HepG2 (cell line): Measurements from ENCODE around the gene ABHD2. TPM values are rescaled to one million over a fixed set of nuclear protein-coding genes. Genes with fewer than 3 reads are reported as not detected.

ENCODE experiments used
- ATM ChIP-seq: fragments of 450-650 bp; IDR thresholded peaks from 2 replicates; pipeline ENCODE4 v1.7.1; 2017; ENCODE audit warnings: mild to moderate bottlenecking, borderline replicate concordance
- DMAP1 ChIP-seq: IDR thresholded peaks from 2 replicates; pipeline ENCODE4 v1.6.1; 2016
- ETV6 ChIP-seq: sonication (generic); formaldehyde crosslinking; conservative IDR thresholded peaks from 2 replicates; pipeline ENCODE4 v1.4.0; 2020; ENCODE audit warnings: missing genetic modification reagents
- FLYWCH1 ChIP-seq: sonication (generic); formaldehyde crosslinking; IDR thresholded peaks from 2 replicates; pipeline ENCODE4 v1.8.1; 2023; ENCODE audit warnings: mild to moderate bottlenecking, missing genetic modification reagents
- HDAC1 ChIP-seq: sonication (generic); formaldehyde crosslinking; IDR thresholded peaks from 2 replicates; pipeline ENCODE4 v1.5.1; 2020; ENCODE audit warnings: mild to moderate bottlenecking, missing genetic modification reagents
- MNT ChIP-seq: fragments of 450-650 bp; IDR thresholded peaks from 2 replicates; pipeline ENCODE4 v1.6.1; 2016
- MTF1 ChIP-seq: sonication (generic); formaldehyde crosslinking; IDR thresholded peaks from 2 replicates; pipeline ENCODE4 v1.5.0; 2020; ENCODE audit warnings: missing genetic modification reagents
- NFYB ChIP-seq: sonication (generic); formaldehyde crosslinking; IDR thresholded peaks from 2 replicates; pipeline ENCODE4 v1.4.0; 2020; ENCODE audit warnings: missing genetic modification reagents
- SMC3 ChIP-seq: IDR thresholded peaks from 2 replicates; pipeline ENCODE4 v1.6.1; 2011; ENCODE audit warnings: low read length, improper control_type of control experiment
- ZNF12 ChIP-seq: sonication (generic); formaldehyde crosslinking; IDR thresholded peaks from 2 replicates; pipeline ENCODE4 v1.5.0; 2020; ENCODE audit warnings: missing genetic modification reagents
- ZNF160 ChIP-seq: sonication (generic); formaldehyde crosslinking; IDR thresholded peaks from 2 replicates; pipeline ENCODE4 v1.8.0; 2022; ENCODE audit warnings: mild to moderate bottlenecking, inconsistent platforms, missing genetic modification reagents
- ZNF207 ChIP-seq: fragments of 450-650 bp; IDR thresholded peaks from 2 replicates; pipeline ENCODE4 v1.6.1; 2016; ENCODE audit warnings: antibody characterized with exemption, borderline replicate concordance
- ZNF274 ChIP-seq: sonication (generic); formaldehyde crosslinking; IDR thresholded peaks from 2 replicates; pipeline ENCODE4 v1.5.1; 2020; ENCODE audit warnings: mild to moderate bottlenecking, missing genetic modification reagents
- ZNF275 ChIP-seq: sonication (generic); formaldehyde crosslinking; IDR thresholded peaks from 2 replicates; pipeline ENCODE4 v1.8.0; 2022; ENCODE audit warnings: missing genetic modification reagents, mild to moderate bottlenecking, inconsistent platforms, borderline replicate concordance
- ZNF44 ChIP-seq: sonication (generic); formaldehyde crosslinking; IDR thresholded peaks from 2 replicates; pipeline ENCODE4 v1.5.1; 2020; ENCODE audit warnings: mild to moderate bottlenecking, missing genetic modification reagents
- ZNF605 ChIP-seq: sonication (generic); formaldehyde crosslinking; IDR thresholded peaks from 2 replicates; pipeline ENCODE4 v1.8.0; 2022; ENCODE audit warnings: mild to moderate bottlenecking, missing genetic modification reagents
- ZNF639 ChIP-seq: conservative IDR thresholded peaks from 2 replicates; pipeline ENCODE4 v1.6.1; 2018; ENCODE audit warnings: missing genetic modification reagents
- ZNF749 ChIP-seq: sonication (generic); formaldehyde crosslinking; IDR thresholded peaks from 2 replicates; pipeline ENCODE4 v1.8.0; 2022; ENCODE audit warnings: mild to moderate bottlenecking, missing genetic modification reagents, moderate library complexity, borderline replicate concordance
- ZSCAN22 ChIP-seq: sonication (generic); formaldehyde crosslinking; IDR thresholded peaks from 2 replicates; pipeline ENCODE4 v1.4.0; 2020; ENCODE audit warnings: mild to moderate bottlenecking, missing genetic modification reagents
- ZSCAN9 ChIP-seq: IDR thresholded peaks from 2 replicates; pipeline ENCODE4 v1.6.1; 2016; ENCODE audit warnings: borderline replicate concordance
- polyA plus RNA-seq, 8 experiments: library from polyadenylated mRNA; depleted of rRNA in 3 of 8; stranded (reverse) in 7 of 8; unstranded in 1 of 8; fragments of >200 nt; fragmentation: Illumina TruSeq in 4 of 8; extraction: Trizol in 4 of 8; gene quantifications; 2 replicates each; pipeline versions ENCODE4 v1.2.1 to v1.2.3, GENCODE V29; 2011 to 2016; ENCODE audit warnings: low read depth in 4 of 8, missing spikeins in 1 of 8, mixed read lengths in 1 of 8; ENCODE audit not compliant: insufficient read depth in 1 of 8
- total RNA-seq, 5 experiments: library from RNA; depleted of rRNA; stranded (reverse); fragments of >200 nt; fragmentation: Illumina TruSeq; extraction: Trizol; gene quantifications; 2 replicates each; pipeline ENCODE4 v1.2.3, GENCODE V29; 2016; ENCODE audit warnings: low read depth in 1 of 5
- TF ChIP-seq, protein P1 (sequence below): sonication (generic); formaldehyde crosslinking; IDR thresholded peaks from 2 replicates; pipeline ENCODE4 v1.5.0; 2020; ENCODE audit warnings: missing genetic modification reagents
- TF ChIP-seq, protein P2 (sequence below): sonication (generic); formaldehyde crosslinking; conservative IDR thresholded peaks from 2 replicates; pipeline ENCODE4 v1.4.0; 2020; ENCODE audit warnings: mild to moderate bottlenecking, missing genetic modification reagents, moderate library complexity

Gene ABHD2
- total and polyA plus RNA-seq, 2 of the 13 experiments (the other 11 are each of a cell fraction or from before 2014, with no cell fraction given) = 14.8 to 22.4 TPM

DNA sequence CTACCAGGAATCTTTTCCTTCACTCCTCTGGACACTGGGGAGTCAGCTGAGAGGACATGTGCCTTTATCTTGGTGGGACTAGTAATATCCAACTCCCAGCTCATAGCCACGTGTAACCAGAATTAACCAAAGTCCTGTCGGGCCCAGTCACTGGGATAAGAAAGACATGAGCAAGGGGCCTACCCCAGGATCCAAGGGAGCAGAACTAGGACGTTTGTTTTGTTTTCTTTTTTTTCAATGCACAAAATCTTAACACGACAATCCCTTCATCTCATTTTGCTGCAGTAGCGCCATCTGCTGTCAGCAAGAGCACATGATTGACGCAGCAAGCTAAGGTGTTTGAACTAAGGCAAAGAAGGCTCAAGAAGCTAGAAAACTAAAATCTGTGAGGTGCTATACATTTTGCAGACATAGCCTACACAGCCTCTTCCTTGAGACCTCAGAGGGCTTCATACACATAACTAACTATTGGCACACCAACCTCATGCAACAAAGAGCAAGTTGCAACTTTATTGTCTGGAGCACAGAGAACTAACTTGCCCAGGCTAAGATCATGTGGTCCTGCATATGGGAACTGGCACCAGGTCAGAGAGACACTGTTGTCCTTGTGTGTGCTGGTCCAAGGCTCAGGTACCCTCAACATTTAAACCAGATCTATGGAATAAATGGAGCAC lies 89.5 kb downstream of the ABHD2 start (continued):
- TF ChIP-seq ZNF160 (CRISPR knock-in tag) = no peak
- no peak for TF ChIP-seq NFYB (CRISPR knock-in tag)
- TF ChIP-seq ZNF275 = no peak
- no peak for TF ChIP-seq ZNF44 (CRISPR knock-in tag)
- peak; percentile 49; the same call in 1 of the 2 replicates for TF ChIP-seq MNT
- no peak for TF ChIP-seq ZNF639 (CRISPR knock-in tag)
- TF ChIP-seq MTF1 (CRISPR knock-in tag) = no peak
- TF ChIP-seq ZNF274 (CRISPR knock-in tag) = no peak
- TF ChIP-seq ZNF749 (CRISPR knock-in tag) = no peak
- TF ChIP-seq ZNF12 (CRISPR knock-in tag) = no peak
- no peak for TF ChIP-seq ETV6 (CRISPR knock-in tag)
- no peak for TF ChIP-seq DMAP1 (CRISPR knock-in tag)
- TF ChIP-seq SMC3 = peak; percentile 96
- TF ChIP-seq ZNF605 = no peak
- no peak for TF ChIP-seq FLYWCH1 (CRISPR knock-in tag)
- TF ChIP-seq HDAC1 (CRISPR knock-in tag) = no peak
- no peak for TF ChIP-seq ZSCAN9 (CRISPR knock-in tag)
- no peak for TF ChIP-seq ZNF207
- TF ChIP-seq, protein P1, sequence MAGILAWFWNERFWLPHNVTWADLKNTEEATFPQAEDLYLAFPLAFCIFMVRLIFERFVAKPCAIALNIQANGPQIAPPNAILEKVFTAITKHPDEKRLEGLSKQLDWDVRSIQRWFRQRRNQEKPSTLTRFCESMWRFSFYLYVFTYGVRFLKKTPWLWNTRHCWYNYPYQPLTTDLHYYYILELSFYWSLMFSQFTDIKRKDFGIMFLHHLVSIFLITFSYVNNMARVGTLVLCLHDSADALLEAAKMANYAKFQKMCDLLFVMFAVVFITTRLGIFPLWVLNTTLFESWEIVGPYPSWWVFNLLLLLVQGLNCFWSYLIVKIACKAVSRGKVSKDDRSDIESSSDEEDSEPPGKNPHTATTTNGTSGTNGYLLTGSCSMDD (CRISPR knock-in tag) = no peak
- TF ChIP-seq, protein P2, sequence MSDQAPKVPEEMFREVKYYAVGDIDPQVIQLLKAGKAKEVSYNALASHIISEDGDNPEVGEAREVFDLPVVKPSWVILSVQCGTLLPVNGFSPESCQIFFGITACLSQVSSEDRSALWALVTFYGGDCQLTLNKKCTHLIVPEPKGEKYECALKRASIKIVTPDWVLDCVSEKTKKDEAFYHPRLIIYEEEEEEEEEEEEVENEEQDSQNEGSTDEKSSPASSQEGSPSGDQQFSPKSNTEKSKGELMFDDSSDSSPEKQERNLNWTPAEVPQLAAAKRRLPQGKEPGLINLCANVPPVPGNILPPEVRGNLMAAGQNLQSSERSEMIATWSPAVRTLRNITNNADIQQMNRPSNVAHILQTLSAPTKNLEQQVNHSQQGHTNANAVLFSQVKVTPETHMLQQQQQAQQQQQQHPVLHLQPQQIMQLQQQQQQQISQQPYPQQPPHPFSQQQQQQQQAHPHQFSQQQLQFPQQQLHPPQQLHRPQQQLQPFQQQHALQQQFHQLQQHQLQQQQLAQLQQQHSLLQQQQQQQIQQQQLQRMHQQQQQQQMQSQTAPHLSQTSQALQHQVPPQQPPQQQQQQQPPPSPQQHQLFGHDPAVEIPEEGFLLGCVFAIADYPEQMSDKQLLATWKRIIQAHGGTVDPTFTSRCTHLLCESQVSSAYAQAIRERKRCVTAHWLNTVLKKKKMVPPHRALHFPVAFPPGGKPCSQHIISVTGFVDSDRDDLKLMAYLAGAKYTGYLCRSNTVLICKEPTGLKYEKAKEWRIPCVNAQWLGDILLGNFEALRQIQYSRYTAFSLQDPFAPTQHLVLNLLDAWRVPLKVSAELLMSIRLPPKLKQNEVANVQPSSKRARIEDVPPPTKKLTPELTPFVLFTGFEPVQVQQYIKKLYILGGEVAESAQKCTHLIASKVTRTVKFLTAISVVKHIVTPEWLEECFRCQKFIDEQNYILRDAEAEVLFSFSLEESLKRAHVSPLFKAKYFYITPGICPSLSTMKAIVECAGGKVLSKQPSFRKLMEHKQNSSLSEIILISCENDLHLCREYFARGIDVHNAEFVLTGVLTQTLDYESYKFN (CRISPR knock-in tag) = no peak
- TF ChIP-seq ATM = no peak
- no peak for TF ChIP-seq ZSCAN22 (CRISPR knock-in tag)
